Osteocyte (in vitro differentiated cells): ENCODE results near the gene CNRIP1. TPM values are rescaled to one million over a fixed set of nuclear protein-coding genes. Genes with fewer than 3 reads are reported as not detected.

Experiments
- DNase-seq: peaks from one replicate; pipeline ENCODE4 v3.0.0; 2021; ENCODE audit warnings: mixed read lengths; ENCODE audit not compliant: unreplicated experiment; ENCODE audit errors: extremely low spot score
- H3K27ac Mint-ChIP-seq: one replicate; pipeline ENCODE4 v1.8.0; 2021; ENCODE audit warnings: mild to moderate bottlenecking, mixed read lengths; ENCODE audit not compliant: unreplicated experiment
- H3K27me3 Mint-ChIP-seq: one replicate; pipeline ENCODE4 v1.8.0; 2021; ENCODE audit warnings: mixed read lengths; ENCODE audit not compliant: unreplicated experiment
- H3K36me3 Mint-ChIP-seq: one replicate; pipeline ENCODE4 v1.8.0; 2021; ENCODE audit warnings: mixed read lengths; ENCODE audit not compliant: unreplicated experiment
- H3K4me1 Mint-ChIP-seq: one replicate; pipeline ENCODE4 v1.8.0; 2021; ENCODE audit warnings: mixed read lengths; ENCODE audit not compliant: unreplicated experiment
- H3K4me3 Mint-ChIP-seq: one replicate; pipeline ENCODE4 v1.8.0; 2021; ENCODE audit warnings: mild to moderate bottlenecking, moderate library complexity, mixed read lengths; ENCODE audit not compliant: unreplicated experiment
- H3K9me3 Mint-ChIP-seq: one replicate; pipeline ENCODE4 v1.8.0; 2021; ENCODE audit warnings: mixed read lengths; ENCODE audit not compliant: unreplicated experiment
- CTCF ChIP-seq: fragments of 200-600 bp; sonication (generic); IDR thresholded peaks from 2 replicates; pipeline ENCODE4 v1.5.0; 2021; ENCODE audit warnings: antibody characterized with exemption, mild to moderate bottlenecking, moderate library complexity
- total RNA-seq: library from RNA; stranded (reverse); gene quantifications from 2 replicates; pipeline ENCODE4 v1.2.1, GENCODE V29; 2021

The CNRIP1 gene
- total RNA-seq, 1 donor from 2014 or later, result 33.9 TPM

- H3K4me1 Mint-ChIP-seq, result peaks cover 1% of the 10 kb centered on the region
- no peak overlapping the region for H3K4me3 Mint-ChIP-seq
- H3K27me3 Mint-ChIP-seq, result no peaks in the 10 kb centered on the region
- no peak for TF ChIP-seq CTCF
- no peak overlapping the region for H3K27ac Mint-ChIP-seq
- no peaks in the 10 kb centered on the region for H3K9me3 Mint-ChIP-seq
- no peaks in the 10 kb centered on the region for H3K36me3 Mint-ChIP-seq
- no peak for DNase-seq
These were observed 40.1 kb downstream of the CNRIP1 start for GRCh38 chr2:68279691-68280090.

GRCh38 chr2:68278169-68278568 is 41.6 kb downstream of the CNRIP1 start:
- H3K4me3 Mint-ChIP-seq, result no peak overlapping the region
- H3K27ac Mint-ChIP-seq, result no peak overlapping the region
- H3K27me3 Mint-ChIP-seq, result no peaks in the 10 kb centered on the region
- H3K9me3 Mint-ChIP-seq, result no peaks in the 10 kb centered on the region
- DNase-seq, result no peak
- no peak for TF ChIP-seq CTCF
- H3K36me3 Mint-ChIP-seq, result no peaks in the 10 kb centered on the region
- H3K4me1 Mint-ChIP-seq, result peaks cover 4% of the 10 kb centered on the region

GRCh38 chr2:68274022-68274421 is 45.7 kb downstream of the CNRIP1 start:
- H3K4me3 Mint-ChIP-seq, result no peak overlapping the region
- H3K36me3 Mint-ChIP-seq, result no peaks in the 10 kb centered on the region
- TF ChIP-seq CTCF, result no peak
- H3K9me3 Mint-ChIP-seq, result no peaks in the 10 kb centered on the region
- peaks cover 2% of the 10 kb centered on the region for H3K4me1 Mint-ChIP-seq
- H3K27me3 Mint-ChIP-seq, result no peaks in the 10 kb centered on the region
- DNase-seq, result no peak
- no peak overlapping the region for H3K27ac Mint-ChIP-seq

- no peak for DNase-seq
- H3K27ac Mint-ChIP-seq, result no peak overlapping the region
- no peak overlapping the region for H3K4me3 Mint-ChIP-seq
- H3K36me3 Mint-ChIP-seq, result no peaks in the 10 kb centered on the region
- H3K27me3 Mint-ChIP-seq, result peaks cover 2% of the 10 kb centered on the region
- H3K9me3 Mint-ChIP-seq, result no peaks in the 10 kb centered on the region
- TF ChIP-seq CTCF, result no peak
- H3K4me1 Mint-ChIP-seq, result peaks cover 2% of the 10 kb centered on the region
These were observed 47.3 kb downstream of the CNRIP1 start for GRCh38 chr2:68272246-68272994.

- no peak overlapping the region for H3K4me3 Mint-ChIP-seq
- H3K27ac Mint-ChIP-seq, result no peak overlapping the region
- no peak for DNase-seq
- no peaks in the 10 kb centered on the region for H3K36me3 Mint-ChIP-seq
- no peaks in the 10 kb centered on the region for H3K4me1 Mint-ChIP-seq
- no peak for TF ChIP-seq CTCF
- H3K9me3 Mint-ChIP-seq, result no peaks in the 10 kb centered on the region
- H3K27me3 Mint-ChIP-seq, result peaks cover 2% of the 10 kb centered on the region
These were observed 53.1 kb downstream of the CNRIP1 start for GRCh38 chr2:68266655-68267054.
